T-cell (primary cell): Measurements from ENCODE around the gene C19orf38. TPM values are rescaled to one million over a fixed set of nuclear protein-coding genes. Genes with fewer than 3 reads are reported as not detected.

Source experiments
- ATAC-seq, 4 experiments: fragments of 200-7000 bp in 3 of 4; fragments of 150-1000 bp in 1 of 4; cut with Tn5 transposase; replicated peaks in 1 of 4; 1 replicate in 3 of 4; 2 replicates in 1 of 4; pipeline ENCODE4 v1.10.0; 2021; ENCODE audit warnings: moderate library complexity in 3 of 4, mild to moderate bottlenecking in 2 of 4, moderate number of reproducible peaks in 1 of 4
- CTCF ChIA-PET, 2 donors: fragments of 300-600 bp; sonication (Branson Sonifier 250); formaldehyde crosslinking; loops; one replicate each; lab custom pipeline; 2022; ENCODE audit warnings: antibody characterized with exemption in 2 of 2; lab: Charles Lee
- POLR2A ChIA-PET, 2 donors: fragments of 300-600 bp; sonication (Branson Sonifier 250); formaldehyde crosslinking; loops; one replicate each; lab custom pipeline; 2022; ENCODE audit warnings: antibody characterized with exemption in 2 of 2; lab: Charles Lee
- DNase-seq, 35 experiments: peaks; one replicate each; pipeline versions ENCODE4 v3.0.0 to v3.0.0-alpha.2; 2013 to 2023
- H3K27ac ChIP-seq: one replicate; pipeline ENCODE4 v1.5.1; 2013; ENCODE audit warnings: low read length
- H3K27me3 ChIP-seq, 2 experiments: replicated peaks in 1 of 2; 1 replicate in 1 of 2; 2 replicates in 1 of 2; pipeline versions ENCODE4 v1.6.1 to v1.7.0; 2013; ENCODE audit warnings: low read length in 1 of 2, mixed read lengths in 1 of 2; ENCODE audit not compliant: control insufficient read depth in 2 of 2, insufficient read depth in 2 of 2; ENCODE audit errors: extremely low read depth in 1 of 2
- H3K36me3 ChIP-seq, 2 donors: 1 replicate in 1 of 2; 2 replicates in 1 of 2; pipeline versions ENCODE4 v1.6.1 to v1.7.0; 2013; ENCODE audit warnings: low read length in 1 of 2; ENCODE audit not compliant: control insufficient read depth in 2 of 2, insufficient read depth in 1 of 2; ENCODE audit errors: extremely low read depth in 1 of 2
- H3K4me1 ChIP-seq, 2 experiments: 1 replicate in 1 of 2; 2 replicates in 1 of 2; pipeline versions ENCODE4 v1.6.1 to v1.7.0; 2013; ENCODE audit warnings: low read length in 2 of 2, mixed read lengths in 1 of 2; ENCODE audit not compliant: insufficient read depth in 2 of 2, control insufficient read depth in 1 of 2; ENCODE audit errors: extremely low read depth in 1 of 2
- H3K4me3 ChIP-seq, 2 donors: 1 replicate in 1 of 2; 2 replicates in 1 of 2; pipeline versions ENCODE4 v1.5.1 to v1.7.0; 2013; ENCODE audit warnings: mild to moderate bottlenecking in 2 of 2, low read length in 1 of 2, moderate library complexity in 1 of 2; ENCODE audit not compliant: control insufficient read depth in 1 of 2; ENCODE audit errors: extremely low read depth in 1 of 2
- H3K9me3 ChIP-seq: 2 replicates; pipeline ENCODE4 v1.7.0; 2013
- H3K27ac Mint-ChIP-seq, 2 donors: one replicate each; pipeline ENCODE4 v1.8.0; 2020 to 2021; ENCODE audit warnings: mild to moderate bottlenecking in 2 of 2, mixed read lengths in 2 of 2
- H3K27me3 Mint-ChIP-seq, 2 donors: one replicate each; pipeline ENCODE4 v1.8.0; 2021 to 2022; ENCODE audit warnings: mixed read lengths in 2 of 2
- H3K36me3 Mint-ChIP-seq: one replicate; pipeline ENCODE4 v1.8.0; 2021; ENCODE audit warnings: mixed read lengths
- H3K4me1 Mint-ChIP-seq, 3 donors: one replicate each; pipeline ENCODE4 v1.8.0; 2020 to 2022; ENCODE audit warnings: mixed read lengths in 3 of 3, mild to moderate bottlenecking in 1 of 3
- H3K4me3 Mint-ChIP-seq, 3 donors: one replicate each; pipeline ENCODE4 v1.8.0; 2020 to 2022; ENCODE audit warnings: mild to moderate bottlenecking in 3 of 3, mixed read lengths in 3 of 3, moderate library complexity in 3 of 3
- H3K9me3 Mint-ChIP-seq, 3 donors: one replicate each; pipeline ENCODE4 v1.8.0; 2020 to 2022; ENCODE audit warnings: mixed read lengths in 3 of 3
- WGBS: methylation state at CpG from one replicate; pipeline ENCODE4 v1.1.5; 2013; ENCODE audit warnings: missing lambda C conversion rate; ENCODE audit not compliant: insufficient coverage; 5-methylcytosine and 5-hydroxymethylcytosine counted together
- total RNA-seq, 35 experiments: library from RNA in 6 of 35; stranded (reverse) in 6 of 35; fragments of 120-200 nt in 1 of 35; gene quantifications; one replicate each; pipeline versions ENCODE4 v1.2.1 to v1.2.4 and lab custom pipeline; 2013 to 2026

C19orf38 gene
- total RNA-seq (1 to 10 TPM in 3 of 5 donors, under 1 TPM in 2; 0.51 to 1.8 (median 1.0) TPM), total RNA-seq (lab: John Stamatoyannopoulos, UW) (0.25 to 2.2 (median 0.72) reads per million in 29 experiments)
- 1.6 TPM for total RNA-seq (2013)

- Histone ChIP-seq H3K27me3 (peaks cover 0 to 23% of the 10 kb centered on the region in 2 experiments), H3K9me3 (no peaks in the 10 kb centered on the region), H3K27ac (no peak within 1 kb of the TSS), H3K4me3 (peak within 1 kb of the TSS in 1 of 2 donors; percentile 33), H3K36me3 (no peaks in the 10 kb centered on the region), H3K4me1 (peaks cover 0 to 8% of the 10 kb centered on the region in 2 experiments)
- no peaks in the 10 kb centered on the region for H3K27me3 Mint-ChIP-seq
- H3K4me3 Mint-ChIP-seq: peak within 1 kb of the TSS; percentile 21 to 61 (median 41)
- peaks cover 5 to 6% (median 5%) of the 10 kb centered on the region in 3 donors for H3K9me3 Mint-ChIP-seq
- ChIA-PET POLR2A (no interaction called here), CTCF (no interaction called here)
- WGBS: 6% methylated on average over 4 of the region's 14 CpGs
- peaks cover 5% of the 10 kb centered on the region for H3K36me3 Mint-ChIP-seq
- peak within 1 kb of the TSS in 1 of 2 donors; percentile 28 for H3K27ac Mint-ChIP-seq
- DNase-seq (peak in 1 of 35 experiments; percentile 26), ATAC-seq (peak in 3 of 4 experiments; percentile 40 to 72 (median 56))
- peaks cover 5 to 6% (median 6%) of the 10 kb centered on the region in 3 donors for H3K4me1 Mint-ChIP-seq
Measured at GRCh38 chr19:10848230-10848856, at the start of gene C19orf38. Gene C19orf38 (plus strand): TSS chr19:10848415. CDS start chr19:10848509, 94 bp downstream.

DNA sequence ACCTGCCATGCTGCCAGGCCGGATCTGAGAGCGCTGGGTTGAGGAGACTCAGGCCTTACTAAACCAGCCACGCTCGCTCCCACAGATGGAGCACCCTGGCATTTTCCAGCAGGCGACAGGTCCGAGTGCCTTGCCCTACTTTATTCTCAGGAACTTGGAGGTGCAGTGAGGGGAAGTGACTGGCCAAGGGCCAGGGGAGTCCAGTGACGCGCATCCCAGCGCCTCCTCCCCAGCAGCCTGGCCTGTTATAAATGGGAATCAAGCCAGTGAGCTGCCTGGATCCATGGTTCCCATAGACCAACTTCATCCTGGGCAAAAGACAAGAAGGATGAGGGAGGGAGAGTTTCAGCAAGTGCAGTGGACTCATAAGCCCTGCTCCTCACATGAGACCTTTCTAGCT, 47.7 kb upstream of the C19orf38 start:
- Mint-ChIP-seq H3K4me3 (no peak overlapping the region), H3K9me3 (no peaks in the 10 kb centered on the region), H3K27ac (peak overlapping the region in 1 of 2 donors; percentile 55), H3K36me3 (peaks cover 45% of the 10 kb centered on the region), H3K4me1 (peaks cover 13 to 39% (median 24%) of the 10 kb centered on the region in 3 donors), H3K27me3 (no peaks in the 10 kb centered on the region)
- Histone ChIP-seq H3K4me1 (peaks cover 0 to 52% of the 10 kb centered on the region in 2 experiments), H3K9me3 (no peaks in the 10 kb centered on the region), H3K4me3 (no peak overlapping the region), H3K27ac (no peak overlapping the region), H3K27me3 (no peaks in the 10 kb centered on the region), H3K36me3 (peaks cover 29 to 81% of the 10 kb centered on the region in 2 donors)
- WGBS: 98% methylated on average over 9 of the region's 9 CpGs
- CTCF ChIA-PET: no interaction called here
- DNase-seq (no peak), ATAC-seq (no peak)
- POLR2A ChIA-PET: interaction anchor here in 1 of 2 donors (0.5 kb wide), 1 partner anchor 297 kb away, joined by 6 read pairs; no protein-coding TSS in a partner anchor

- Histone ChIP-seq H3K27me3 (no peaks in the 10 kb centered on the region), H3K9me3 (no peaks in the 10 kb centered on the region), H3K4me1 (peaks cover 0 to 32% of the 10 kb centered on the region in 2 experiments), H3K36me3 (peaks cover 31 to 72% of the 10 kb centered on the region in 2 donors), H3K4me3 (no peak overlapping the region), H3K27ac (no peak overlapping the region)
- Mint-ChIP-seq H3K9me3 (no peaks in the 10 kb centered on the region), H3K27ac (no peak overlapping the region), H3K4me3 (no peak overlapping the region), H3K4me1 (peaks cover 7 to 25% (median 14%) of the 10 kb centered on the region in 3 donors), H3K36me3 (peaks cover 43% of the 10 kb centered on the region), H3K27me3 (no peaks in the 10 kb centered on the region)
- WGBS: 93% methylated on average over 4 of the region's 5 CpGs
- ChIA-PET CTCF (no interaction called here), POLR2A (no interaction called here)
- ATAC-seq: no peak
- no peak for DNase-seq
Measured at GRCh38 chr19:10802479-10802878, 45.7 kb upstream of the C19orf38 start.

DNA sequence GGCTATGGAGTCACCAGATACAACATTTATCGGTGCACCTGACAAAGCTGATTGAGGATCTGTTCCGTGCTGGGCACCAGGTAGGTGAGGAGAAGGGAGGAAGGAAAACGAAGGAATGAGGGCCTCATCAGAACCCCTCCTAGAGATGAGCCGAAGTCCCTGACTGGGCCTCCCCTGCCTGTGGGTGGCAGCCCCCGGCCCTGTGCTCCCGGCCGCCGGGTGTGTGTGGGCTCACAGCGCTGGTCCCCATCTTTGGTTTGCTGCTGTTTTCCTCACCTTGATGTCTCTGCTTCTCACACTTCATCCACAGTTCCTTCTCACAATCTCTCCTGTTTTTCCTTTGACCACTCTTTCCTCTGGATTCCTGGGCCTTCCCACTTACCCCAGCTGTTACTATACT, 45.0 kb upstream of the C19orf38 start:
- H3K9me3 ChIP-seq: no peaks in the 10 kb centered on the region
- Mint-ChIP-seq H3K4me3 (no peak overlapping the region), H3K27ac (peak overlapping the region in 1 of 2 donors; percentile 59), H3K36me3 (peaks cover 39% of the 10 kb centered on the region), H3K4me1 (peaks cover 4 to 22% (median 10%) of the 10 kb centered on the region in 3 donors), H3K9me3 (no peaks in the 10 kb centered on the region), H3K27me3 (no peaks in the 10 kb centered on the region)
- H3K27ac ChIP-seq: no peak overlapping the region
- H3K27me3 ChIP-seq: no peaks in the 10 kb centered on the region
- CTCF ChIA-PET: no interaction called here
- no peak overlapping the region for H3K4me3 ChIP-seq
- peaks cover 27 to 70% of the 10 kb centered on the region in 2 donors for H3K36me3 ChIP-seq
- H3K4me1 ChIP-seq: peaks cover 0 to 25% of the 10 kb centered on the region in 2 experiments
- POLR2A ChIA-PET: no interaction called here
- DNase-seq: no peak
- no peak for ATAC-seq
- WGBS: 100% methylated on average over 3 of the region's 9 CpGs

DNA sequence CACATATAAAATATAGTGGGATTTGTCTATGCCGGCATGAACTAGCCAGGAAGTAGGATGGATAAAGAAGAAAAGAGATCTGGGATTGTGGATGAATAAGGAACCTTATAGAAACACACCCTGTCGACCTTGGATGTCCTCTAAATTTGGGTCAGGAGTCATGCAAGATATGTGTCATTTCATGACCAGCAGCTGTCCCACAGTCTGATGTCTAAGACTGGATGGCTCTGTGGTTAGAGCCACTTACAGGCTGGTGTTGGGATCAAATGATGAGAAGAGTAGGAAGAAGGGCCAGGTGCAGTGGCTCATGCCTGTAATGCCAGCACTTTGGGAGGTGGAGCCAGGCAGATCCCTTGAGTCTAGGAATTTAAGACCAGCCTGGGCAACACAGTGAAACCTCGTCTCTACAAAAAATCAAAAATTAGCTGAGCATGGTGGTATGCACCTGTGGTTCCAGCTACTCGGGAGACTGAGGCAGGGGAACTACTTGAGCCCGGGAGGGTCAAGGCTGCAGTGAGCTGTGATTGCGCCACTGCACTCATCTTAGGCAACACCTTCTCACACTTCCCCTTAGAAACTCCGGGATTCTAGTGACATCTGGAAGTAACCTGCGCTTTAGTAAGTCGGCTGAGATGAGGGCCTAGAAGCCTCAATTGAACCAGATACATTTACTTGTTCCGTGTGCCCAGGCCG, 43.0 kb upstream of the C19orf38 start:
- Mint-ChIP-seq H3K9me3 (no peaks in the 10 kb centered on the region), H3K27me3 (no peaks in the 10 kb centered on the region), H3K4me1 (peaks cover 16 to 22% (median 18%) of the 10 kb centered on the region in 3 donors), H3K27ac (no peak overlapping the region), H3K36me3 (peaks cover 50% of the 10 kb centered on the region), H3K4me3 (no peak overlapping the region)
- Histone ChIP-seq H3K36me3 (peaks cover 29 to 74% of the 10 kb centered on the region in 2 donors), H3K4me3 (no peak overlapping the region), H3K27ac (no peak overlapping the region), H3K9me3 (no peaks in the 10 kb centered on the region), H3K4me1 (peaks cover 0 to 23% of the 10 kb centered on the region in 2 experiments), H3K27me3 (no peaks in the 10 kb centered on the region)
- POLR2A ChIA-PET: no interaction called here
- WGBS: 90% methylated on average over 3 of the region's 11 CpGs
- DNase-seq: no peak
- CTCF ChIA-PET: no interaction called here
- no peak for ATAC-seq

DNA sequence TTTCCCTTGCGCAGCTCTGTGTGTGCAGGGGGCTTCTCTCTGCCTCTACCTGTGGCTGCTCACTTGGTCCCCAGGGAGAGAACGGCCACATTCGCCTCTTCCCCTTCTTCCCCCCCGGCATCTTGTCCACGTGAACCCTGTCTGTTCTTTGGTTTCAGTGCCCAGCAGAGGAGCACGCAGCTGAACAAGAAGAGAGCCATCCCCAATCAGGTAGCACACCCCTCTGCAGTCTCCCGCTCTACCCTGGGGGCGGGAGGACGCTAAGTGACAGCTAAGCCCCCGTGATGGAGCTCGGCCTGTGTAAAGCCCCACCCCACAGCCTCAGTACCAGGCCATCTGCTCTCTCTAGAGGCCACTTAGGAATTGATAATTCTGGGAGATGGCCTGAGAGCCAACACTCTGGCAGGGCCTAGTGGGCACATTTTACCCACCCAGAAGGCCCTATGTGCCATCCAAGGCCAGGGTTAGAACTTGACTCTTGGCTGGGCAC, 42.4 kb upstream of the C19orf38 start:
- Histone ChIP-seq H3K4me3 (no peak overlapping the region), H3K27me3 (no peaks in the 10 kb centered on the region), H3K36me3 (peaks cover 29 to 75% of the 10 kb centered on the region in 2 donors), H3K4me1 (peaks cover 0 to 19% of the 10 kb centered on the region in 2 experiments), H3K27ac (no peak overlapping the region), H3K9me3 (no peaks in the 10 kb centered on the region)
- Mint-ChIP-seq H3K36me3 (peaks cover 51% of the 10 kb centered on the region), H3K4me1 (peaks cover 16 to 22% (median 18%) of the 10 kb centered on the region in 3 donors), H3K27ac (peak overlapping the region in 1 of 2 donors; percentile 4), H3K9me3 (no peaks in the 10 kb centered on the region), H3K27me3 (no peaks in the 10 kb centered on the region), H3K4me3 (no peak overlapping the region)
- ChIA-PET POLR2A (no interaction called here), CTCF (interaction anchor here in 1 of 2 donors (1.6 kb wide), 1 partner anchor 88 kb away, joined by 5 read pairs; the partner anchor contains the start of gene DNM2)
- 100% methylated on average over 4 of the region's 11 CpGs for WGBS
- ATAC-seq (no peak), DNase-seq (no peak)
